GM18502 (cell line): ENCODE data around the gene TIMM21.

Source experiments
- ATAC-seq: cut with Tn5 transposase; IDR thresholded peaks from one replicate; pipeline ENCODE4 v1.9.1; 2021; ENCODE audit warnings: mild to moderate bottlenecking; ENCODE audit not compliant: unreplicated experiment, poor library complexity

The TIMM21 gene, protein sequence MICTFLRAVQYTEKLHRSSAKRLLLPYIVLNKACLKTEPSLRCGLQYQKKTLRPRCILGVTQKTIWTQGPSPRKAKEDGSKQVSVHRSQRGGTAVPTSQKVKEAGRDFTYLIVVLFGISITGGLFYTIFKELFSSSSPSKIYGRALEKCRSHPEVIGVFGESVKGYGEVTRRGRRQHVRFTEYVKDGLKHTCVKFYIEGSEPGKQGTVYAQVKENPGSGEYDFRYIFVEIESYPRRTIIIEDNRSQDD

DNA sequence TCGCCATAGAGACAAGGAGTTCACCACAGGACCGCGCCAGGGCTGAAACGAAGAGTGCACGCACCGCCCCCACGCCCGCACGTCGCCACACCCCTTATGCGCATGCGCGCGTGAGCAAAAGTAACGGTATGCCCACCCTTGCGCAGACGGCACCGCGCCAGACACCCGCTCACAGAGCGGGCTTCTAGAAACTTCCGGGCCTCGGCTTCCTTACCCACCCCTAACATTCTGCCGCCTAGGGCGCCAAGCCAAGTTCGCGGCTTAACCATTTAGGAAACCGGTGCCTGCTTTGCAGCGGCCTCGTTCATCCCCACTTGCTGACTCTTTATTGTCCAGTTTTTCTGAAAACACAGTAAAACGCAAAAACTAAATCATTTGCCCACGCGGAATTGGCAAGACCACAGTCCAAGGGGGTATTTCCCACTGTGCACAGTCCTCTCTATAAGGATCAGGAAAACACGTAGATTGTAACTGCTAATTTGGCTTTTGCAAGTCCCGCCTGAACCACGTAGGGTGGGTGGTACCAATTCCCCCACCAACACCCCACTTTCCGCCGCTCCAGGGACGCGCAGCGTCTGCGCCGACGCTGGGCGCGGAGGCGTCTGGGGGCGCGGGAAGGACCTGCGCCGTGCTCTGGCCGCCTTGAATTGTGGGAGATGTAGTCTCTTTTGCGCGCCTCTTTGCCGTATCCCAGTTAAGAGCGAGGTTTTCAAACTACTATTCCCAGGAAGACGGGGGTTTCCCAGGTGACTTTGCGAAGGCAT lies at the start of gene TIMM21, which contains the start of gene FBXO15:
Gene TIMM21, plus strand, starts transcription at position 745 of the 764 bp plus-strand sequence. CDS start 286 bp downstream, outside the sequence.
Gene FBXO15, minus strand, starts transcription at position 56 of the 764 bp plus-strand sequence. Its CDS starts 49 bp downstream, at position 7.
- peak; percentile 91 for ATAC-seq

- ATAC-seq = no peak
Observed at GRCh38 chr18:74108460-74108859, 39.9 kb upstream of the TIMM21 start.

GRCh38 chr18:74110149-74110548 lies 38.2 kb upstream of the TIMM21 start:
- peak; percentile 62 for ATAC-seq

- no peak for ATAC-seq
Observed at GRCh38 chr18:74110976-74111375, 37.3 kb upstream of the TIMM21 start.

- ATAC-seq = no peak
Observed at GRCh38 chr18:74113711-74114110, 34.6 kb upstream of the TIMM21 start.

DNA sequence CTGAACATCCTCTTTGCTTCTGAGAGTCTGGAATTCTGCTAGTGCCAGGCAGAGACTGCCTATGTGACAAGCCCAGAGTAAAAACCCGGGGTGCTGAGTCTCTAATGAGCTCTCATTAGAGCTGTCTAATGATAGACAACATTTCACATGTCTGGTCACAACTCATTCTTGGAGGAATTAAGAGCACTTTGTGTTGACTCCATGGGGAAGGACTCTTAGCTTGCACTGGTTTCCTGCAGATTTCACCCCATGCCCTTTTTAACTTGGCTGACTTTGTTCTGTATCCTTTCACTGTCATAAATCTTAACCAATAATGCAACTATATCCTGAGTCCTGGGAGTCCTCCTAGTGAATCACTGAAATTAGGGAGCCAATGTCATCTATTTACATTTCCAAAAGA lies 34.2 kb upstream of the TIMM21 start:
- no peak for ATAC-seq

DNA sequence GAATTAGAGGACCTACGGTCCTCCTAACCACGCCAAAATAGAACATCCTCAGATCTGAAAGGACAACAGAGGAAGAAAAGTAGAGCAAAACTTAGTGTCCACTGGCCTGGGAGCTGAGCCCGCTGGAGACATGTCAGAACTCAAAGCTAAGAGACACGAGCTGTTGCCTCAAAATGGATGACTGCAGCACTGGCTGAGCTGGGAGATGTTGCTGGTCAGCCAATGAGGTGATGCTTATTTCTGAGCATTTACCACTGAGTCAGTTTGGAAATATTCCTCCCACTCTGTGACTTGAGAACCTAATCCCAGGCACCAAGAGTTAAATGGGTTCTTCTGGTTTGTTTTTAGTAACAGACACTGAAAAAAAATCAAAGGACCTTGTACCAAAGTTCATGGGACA lies 33.3 kb upstream of the TIMM21 start:
- no peak for ATAC-seq

GRCh38 chr18:74116633-74117554 lies 31.4 kb upstream of the TIMM21 start:
- peak; percentile 54 for ATAC-seq

GRCh38 chr18:74123200-74123599 lies 25.1 kb upstream of the TIMM21 start:
- no peak for ATAC-seq

- no peak for ATAC-seq
Observed at GRCh38 chr18:74124642-74125041, 23.7 kb upstream of the TIMM21 start.

DNA sequence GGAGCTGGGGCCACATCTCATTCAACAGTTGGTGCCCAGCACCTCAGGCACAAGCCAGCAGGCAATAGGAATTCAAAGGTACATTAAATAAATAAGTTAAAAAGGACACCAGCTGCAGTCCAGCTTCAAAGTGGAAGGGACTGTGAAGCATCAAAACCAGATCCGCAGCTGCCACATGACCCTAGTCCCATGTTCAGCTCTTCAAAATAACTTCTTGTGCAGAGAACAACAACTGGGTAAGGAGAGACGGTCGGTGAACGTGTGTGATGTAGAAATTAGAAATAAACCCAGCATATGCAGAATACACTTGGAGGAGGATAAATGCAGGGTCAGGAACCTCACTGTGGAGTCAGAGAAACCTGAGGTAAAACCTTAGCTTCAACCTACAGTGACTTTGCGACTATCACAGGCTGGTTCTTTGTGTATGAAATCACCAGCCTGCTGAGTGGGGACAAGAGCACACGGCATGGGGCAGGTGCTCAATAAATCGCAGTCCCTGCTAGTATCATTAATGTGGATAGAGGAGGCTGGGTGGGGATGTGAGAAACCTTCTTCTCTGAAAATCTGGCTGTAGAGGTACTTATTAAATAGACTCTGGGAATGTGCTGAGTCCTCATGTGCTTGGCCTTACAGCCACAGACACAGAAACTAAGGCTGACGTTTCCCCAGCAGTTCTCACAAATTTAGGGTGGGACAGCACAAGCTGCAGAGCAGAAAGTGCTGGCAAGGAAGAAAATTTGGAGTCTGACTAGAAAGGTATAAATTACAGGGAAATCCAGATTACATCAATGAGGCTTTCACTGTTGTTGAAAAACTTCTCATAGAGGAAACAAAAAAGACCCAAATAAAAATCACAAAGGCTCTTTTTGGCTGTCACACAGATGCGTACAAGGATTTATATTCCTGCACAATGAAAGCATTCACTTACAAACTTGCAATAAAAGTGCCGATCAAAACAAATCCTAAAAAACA lies 21.4 kb upstream of the TIMM21 start:
- ATAC-seq = no peak

DNA sequence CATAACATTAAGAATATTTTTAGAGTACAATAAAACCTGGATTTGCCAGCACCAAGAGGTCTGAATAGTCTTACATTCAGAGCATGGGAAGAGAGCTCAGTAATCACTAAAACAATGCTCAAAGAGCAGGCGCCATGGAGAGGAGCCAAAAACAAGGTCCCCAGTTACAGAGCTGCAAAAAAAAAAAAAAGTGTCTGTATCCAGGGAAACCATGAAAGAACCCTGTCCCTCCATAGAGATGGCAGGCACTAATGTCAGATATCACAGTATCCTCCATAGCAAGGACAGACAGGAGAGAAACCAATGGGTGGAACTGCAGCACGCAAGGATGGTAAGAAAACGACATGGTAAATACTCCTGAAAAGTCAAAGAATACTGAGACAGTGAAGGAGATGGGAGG lies 20.2 kb upstream of the TIMM21 start:
- no peak for ATAC-seq

- ATAC-seq = no peak
Observed at GRCh38 chr18:74131124-74131523, 17.2 kb upstream of the TIMM21 start.

GRCh38 chr18:74132201-74132600 lies 16.1 kb upstream of the TIMM21 start:
- no peak for ATAC-seq

GRCh38 chr18:74137920-74138538 lies 10.3 kb upstream of the TIMM21 start:
- ATAC-seq = no peak

DNA sequence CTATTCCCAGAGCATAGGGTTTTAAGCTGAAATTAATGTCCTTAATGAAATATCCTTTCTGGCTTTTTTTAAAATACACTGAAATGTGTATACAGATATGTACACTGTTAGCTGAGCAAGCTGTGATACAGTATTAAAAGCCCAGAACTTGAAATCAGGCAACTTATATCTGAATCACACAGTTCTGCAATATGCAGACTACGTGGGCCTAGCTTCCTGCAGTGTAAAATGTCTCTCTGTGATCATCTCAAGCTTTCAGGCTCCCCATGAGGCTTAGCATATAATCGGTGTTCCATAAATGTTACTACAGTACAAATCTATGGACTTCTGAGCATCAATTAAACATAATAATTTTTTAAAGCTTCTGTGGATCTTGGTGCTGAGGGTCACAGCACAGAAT lies 8.9 kb upstream of the TIMM21 start:
- ATAC-seq = no peak

GRCh38 chr18:74139888-74140287 lies 8.4 kb upstream of the TIMM21 start:
- ATAC-seq = peak; percentile 68

GRCh38 chr18:74140582-74140981 lies 7.7 kb upstream of the TIMM21 start:
- ATAC-seq = no peak

DNA sequence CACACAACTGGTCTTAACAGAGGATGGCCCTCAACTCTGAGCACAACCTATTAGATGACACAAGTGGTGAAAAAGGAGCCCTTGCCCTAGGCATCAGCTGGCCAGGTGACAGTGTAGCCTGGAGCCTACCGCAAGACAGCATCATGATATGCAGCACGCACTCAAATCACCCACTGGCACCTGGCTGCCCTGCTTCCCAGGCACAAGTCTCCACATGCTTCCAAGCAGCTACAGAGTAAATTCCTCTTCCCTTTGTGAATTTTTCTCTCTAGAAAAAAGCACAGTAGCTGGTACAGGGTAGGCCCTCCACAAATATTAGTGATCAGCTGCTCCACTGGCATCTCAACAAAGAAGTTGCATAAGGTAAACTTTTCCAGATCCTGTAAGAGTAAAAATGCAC lies 6.7 kb upstream of the TIMM21 start:
- no peak for ATAC-seq
